Ishikawa (cell line): ENCODE results near the gene LDAF1.

Experiments used
- CREB1 ChIP-seq: IDR thresholded peaks from 2 replicates; pipeline ENCODE4 v1.6.1; 2012; ENCODE audit warnings: low read depth
- TCF12 ChIP-seq: IDR thresholded peaks from 2 replicates; pipeline ENCODE4 v1.6.1; 2012; ENCODE audit warnings: low read depth
- YY1 ChIP-seq: IDR thresholded peaks from 2 replicates; pipeline ENCODE4 v1.6.1; 2012; ENCODE audit warnings: low read depth

- TF ChIP-seq TCF12 (no peak), CREB1 (no peak), YY1 (no peak)
Measured at GRCh38 chr16:21218153-21218552, 59.7 kb downstream of the LDAF1 start.
